GM19099 (cell line): Measurements from ENCODE around the gene FGL2.

Experiments
- POLR2A ChIP-seq: IDR thresholded peaks from 3 replicates; pipeline ENCODE4 v1.6.1; 2011; ENCODE audit warnings: low read depth; ENCODE audit not compliant: insufficient read length; ENCODE audit errors: extremely low read depth

FGL2 gene

DNA sequence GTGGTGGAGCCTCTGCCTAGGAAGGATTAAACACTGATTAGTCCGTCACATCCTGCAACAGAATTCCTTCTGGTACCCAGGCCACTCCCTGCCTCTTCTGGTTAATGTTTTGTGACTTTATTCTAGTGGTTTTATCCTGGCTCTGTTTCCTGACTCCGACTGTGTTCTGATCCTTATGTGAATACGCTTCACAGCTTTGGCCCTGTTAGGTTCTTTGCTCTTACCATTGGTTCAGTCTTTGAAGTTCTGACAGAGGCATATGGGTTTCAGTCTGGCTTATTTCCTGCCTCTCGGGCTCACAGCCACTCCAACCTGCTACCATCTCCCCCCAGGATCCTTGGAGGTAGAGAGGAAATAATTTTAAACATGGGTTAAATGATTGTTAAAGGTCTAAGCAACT is 23.2 kb upstream of the FGL2 start:
- no peak for TF ChIP-seq POLR2A

DNA sequence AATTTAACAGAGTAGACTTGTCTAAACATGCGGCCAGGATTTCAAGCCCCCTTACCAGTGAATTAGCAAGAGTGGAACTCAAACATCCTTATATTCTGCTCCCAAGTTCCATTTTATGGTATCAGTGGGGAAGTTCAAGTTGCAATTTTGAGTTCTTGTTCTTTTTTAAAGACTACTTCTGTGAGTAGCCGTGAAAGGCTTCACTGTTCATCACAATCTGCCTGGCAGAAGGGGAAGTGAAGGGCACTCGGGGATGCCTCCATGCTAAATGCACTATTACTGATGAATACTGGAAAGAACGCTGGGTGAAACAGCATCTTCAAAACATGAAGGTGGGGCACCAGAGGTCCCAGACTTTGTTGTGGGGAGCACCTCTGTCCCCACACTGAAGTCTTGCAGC is 22.4 kb upstream of the FGL2 start:
- TF ChIP-seq POLR2A, result no peak

DNA sequence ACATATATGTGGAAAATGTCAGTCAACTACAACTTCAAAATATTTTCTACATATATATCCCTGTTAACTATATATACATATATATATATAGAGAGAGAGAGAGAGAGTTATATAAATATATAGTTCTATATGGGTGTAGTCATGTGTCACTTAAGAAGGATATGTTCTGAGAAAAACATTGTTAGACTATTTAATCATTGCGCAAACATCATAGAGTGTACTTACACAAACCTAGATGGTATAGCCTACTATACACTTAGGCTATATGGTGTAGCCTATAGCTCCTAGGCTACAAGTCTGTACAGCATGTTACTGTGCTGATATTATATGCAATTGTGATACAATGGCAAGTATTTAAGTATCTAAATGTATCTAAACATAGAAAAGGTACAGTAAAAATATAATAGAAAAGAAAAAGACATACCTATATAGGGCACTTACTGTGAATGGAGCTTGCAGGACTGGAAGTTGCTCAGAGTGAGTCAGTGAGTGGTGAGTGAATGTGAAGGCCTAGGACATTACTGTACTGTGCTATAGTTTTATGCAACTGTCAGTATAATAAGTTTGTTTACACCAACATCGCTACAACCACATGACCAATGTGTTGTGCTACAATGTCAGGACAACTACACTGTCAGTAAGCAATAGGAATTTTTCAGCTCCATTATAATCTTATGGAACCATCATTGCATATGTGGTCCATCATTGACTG is 18.0 kb upstream of the FGL2 start:
- no peak for TF ChIP-seq POLR2A

DNA sequence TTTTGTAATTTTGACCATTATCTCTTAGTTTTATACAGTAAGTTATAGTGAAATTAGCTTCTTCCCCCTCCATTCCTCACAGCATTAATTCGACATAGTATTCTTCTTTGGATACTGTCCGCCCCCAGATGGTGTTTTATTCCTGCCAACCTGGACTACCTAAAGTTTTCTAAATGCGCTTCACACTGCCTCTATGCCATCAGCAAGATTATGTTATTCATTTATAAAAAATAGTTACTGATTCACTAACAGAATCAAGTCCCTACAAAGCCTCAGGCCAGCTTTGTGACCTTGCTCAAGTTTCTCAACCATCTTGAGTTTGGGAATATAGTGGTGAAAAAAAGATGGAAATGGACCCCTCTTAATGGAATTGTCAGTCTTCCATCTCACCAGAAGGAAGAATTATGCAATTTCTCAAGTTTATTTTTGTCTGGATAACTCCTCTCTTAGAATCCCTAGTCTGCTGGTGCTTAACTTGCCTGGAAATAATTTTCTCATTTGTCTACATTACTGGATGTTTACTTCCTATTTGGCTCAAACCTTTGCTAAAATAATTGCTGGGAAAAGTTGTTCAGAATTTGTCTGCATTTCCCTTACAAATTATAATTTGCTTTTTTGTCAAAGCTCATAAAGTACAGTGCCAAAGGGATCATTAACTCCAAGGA is 16.7 kb upstream of the FGL2 start:
- no peak for TF ChIP-seq POLR2A

DNA sequence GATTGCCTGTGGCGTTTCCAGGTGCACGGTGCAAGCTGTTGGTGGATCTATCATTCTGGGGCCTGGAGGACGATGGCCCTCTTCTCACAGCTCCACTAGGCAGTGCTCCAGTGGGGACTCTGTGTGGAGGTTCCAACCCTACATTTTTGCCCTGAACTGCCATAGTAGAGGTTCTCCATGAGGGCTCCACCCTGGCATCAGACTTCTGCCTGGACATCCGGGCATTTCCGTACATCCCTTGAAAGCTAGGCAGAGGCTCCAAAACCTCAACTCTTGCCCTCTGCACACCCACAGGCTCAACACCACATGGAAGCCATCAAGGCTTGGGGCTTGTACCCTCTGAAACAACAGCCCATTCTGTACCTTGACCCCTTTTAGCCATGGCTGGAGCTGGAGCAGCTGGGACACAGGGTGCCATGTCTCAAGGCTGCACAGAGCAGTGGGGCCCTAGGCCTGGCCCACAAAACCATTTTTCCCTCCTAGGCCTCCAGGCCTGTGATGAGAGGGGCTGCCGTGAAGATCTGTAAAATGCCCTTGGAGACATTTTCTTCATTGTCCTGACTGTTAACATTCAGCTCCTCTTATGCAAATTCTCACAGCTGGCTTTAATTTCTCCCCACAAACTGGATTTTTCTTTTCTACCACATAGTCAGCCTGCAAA is 10.0 kb upstream of the FGL2 start:
- TF ChIP-seq POLR2A, result no peak

- TF ChIP-seq POLR2A, result no peak
These were observed 8.8 kb upstream of the FGL2 start for GRCh38 chr7:77208416-77208815.

DNA sequence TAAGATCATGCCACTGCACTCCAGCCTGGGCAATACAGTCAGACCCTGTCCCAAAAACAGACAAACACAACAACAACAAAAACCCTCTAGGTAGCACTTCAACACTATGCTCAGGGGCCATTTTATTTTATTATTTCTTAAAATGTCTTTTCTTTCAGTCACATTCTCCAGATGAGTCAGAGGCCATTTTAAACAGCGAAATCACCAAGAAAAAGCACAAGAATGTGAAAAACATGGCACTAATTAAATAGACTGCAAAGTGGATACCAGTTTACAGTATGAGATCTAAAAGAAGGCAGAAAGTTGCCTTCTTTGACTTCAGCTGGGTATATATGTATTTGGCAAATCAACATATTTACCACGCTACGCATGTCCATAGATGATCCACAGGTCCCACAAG is 6.1 kb upstream of the FGL2 start:
- TF ChIP-seq POLR2A, result no peak

DNA sequence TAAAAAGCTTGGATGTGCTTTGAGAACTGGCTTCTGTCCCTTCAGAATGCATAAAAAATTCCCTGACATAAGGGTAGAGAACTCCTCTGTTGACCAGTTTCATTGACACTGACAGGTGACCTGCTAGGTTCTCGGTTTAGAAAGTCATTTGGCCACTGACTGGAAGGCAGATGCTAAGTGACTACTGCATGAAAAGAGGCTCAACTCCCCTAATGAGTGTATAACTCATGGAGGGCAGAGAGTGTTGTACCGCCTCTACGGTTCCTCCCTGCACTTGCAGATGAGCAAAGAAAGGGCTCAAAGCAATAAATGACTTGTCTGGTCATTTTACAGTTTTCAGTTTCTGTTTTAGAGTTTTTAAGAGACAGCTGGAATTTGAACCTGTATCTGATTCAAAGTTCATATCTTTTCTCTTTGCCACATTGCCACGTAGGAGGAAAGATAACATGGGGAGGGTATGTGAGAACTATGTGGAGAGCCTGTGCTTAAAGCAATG is 2.9 kb upstream of the FGL2 start:
- peak; percentile 46 for TF ChIP-seq POLR2A

DNA sequence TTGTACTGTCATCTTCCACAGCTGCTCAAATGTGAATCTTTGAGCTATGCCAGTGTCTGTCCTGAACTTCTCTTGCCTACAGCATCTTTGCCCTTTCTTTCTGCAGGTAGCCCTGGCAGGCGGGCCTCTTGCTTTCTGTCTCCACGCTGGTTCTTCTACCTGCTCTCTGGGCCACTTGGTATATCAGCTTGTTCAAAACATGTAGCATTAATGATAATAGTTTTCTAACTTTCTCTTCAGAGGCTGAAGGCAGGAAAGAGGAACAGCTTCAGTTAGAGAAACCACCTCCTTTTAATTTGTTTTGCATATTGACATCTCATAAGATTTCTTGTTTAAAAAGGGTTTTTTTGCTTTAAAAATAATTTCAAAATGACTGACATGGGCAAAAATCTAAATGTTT is 923 bp upstream of the FGL2 start:
- TF ChIP-seq POLR2A, result peak; percentile 55

DNA sequence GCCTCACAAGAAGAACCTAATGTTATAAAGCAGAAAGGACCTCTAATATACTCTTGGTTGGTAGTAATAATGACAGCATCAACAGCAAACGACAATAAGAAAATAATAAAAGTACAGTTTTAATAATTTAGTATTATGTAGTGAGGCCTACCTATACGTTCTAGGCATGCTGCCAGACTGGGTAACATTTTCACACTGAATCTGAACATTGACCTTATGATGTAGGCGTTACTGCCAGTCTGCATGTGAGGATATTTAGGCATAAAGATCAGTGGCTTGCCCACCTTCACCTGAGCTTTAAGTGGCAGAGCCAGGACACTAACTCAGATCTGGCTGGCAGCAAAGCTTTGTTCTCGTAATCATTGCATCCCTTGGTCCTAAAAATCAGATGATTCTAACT is 2.5 kb downstream of the FGL2 start:
- TF ChIP-seq POLR2A, result no peak

DNA sequence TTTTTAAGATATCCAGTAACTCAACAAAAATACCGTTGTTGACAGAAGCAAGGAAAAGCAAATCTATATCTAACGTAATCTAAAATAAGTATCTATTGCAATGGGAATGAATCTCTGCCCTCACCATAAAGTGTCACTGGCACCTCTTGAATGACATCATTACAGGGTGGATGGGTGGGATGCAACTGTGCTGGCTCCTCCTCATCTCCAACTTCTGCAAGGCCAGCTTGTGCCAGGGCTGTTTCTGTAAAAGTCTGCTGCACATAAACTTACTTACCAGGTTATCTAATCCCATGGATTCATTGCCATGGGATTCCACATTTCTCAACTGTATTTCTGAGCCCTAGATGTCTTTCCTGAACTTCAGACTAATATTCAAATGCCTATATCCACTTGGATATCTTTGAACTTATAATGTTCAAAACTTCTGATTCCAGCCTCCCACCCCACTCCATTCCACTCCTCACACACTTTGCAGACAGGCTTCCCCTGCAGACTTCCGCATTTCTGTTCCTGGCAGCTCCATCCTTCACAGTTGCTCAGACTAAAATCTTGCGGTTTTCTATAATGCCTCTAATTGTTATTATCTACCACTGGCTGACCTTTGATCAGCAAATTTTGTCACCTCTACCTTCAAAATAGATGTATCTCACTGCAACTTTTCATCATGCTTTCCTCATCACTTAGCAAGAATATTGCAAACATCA is 10.7 kb downstream of the FGL2 start:
- no peak for TF ChIP-seq POLR2A

DNA sequence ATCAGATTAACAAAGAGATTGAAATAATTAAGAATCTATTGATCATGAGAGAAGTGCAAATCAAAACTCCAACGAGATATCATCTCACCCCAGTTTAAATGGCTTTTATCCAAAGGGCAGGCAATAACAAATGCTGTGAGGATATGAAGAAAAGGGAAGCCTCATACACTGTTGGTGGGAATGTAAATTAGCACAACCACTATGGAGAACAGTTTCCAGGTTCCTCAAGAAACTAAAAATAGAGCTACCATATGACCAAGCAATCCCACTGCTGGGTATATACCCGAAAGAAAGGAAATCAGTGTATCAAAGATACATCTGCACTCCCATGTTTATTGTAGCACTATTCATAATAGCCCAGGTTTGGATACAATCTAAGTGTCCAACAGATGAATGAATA is 13.8 kb downstream of the FGL2 start:
- TF ChIP-seq POLR2A, result no peak

- no peak for TF ChIP-seq POLR2A
These were observed 14.6 kb downstream of the FGL2 start for GRCh38 chr7:77184990-77185389.

DNA sequence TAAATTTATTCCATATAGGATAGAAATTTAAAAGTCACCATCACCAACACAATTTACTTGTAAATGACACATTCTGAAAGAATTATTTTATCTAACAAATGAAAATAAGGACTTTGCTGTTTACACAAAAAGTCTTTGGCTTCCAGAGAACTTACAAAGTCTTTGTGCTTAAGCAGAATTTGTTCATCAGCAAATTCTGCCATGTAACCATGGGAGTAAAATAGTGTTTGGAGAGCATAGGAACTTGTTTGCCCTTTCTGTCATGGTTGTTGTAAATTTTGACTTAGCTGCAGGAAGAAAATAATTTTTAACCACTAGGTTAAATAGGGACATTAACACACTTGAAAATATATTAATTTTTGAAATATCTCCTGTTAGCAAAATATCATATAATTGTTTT is 15.2 kb downstream of the FGL2 start:
- TF ChIP-seq POLR2A, result no peak

- no peak for TF ChIP-seq POLR2A
These were observed 17.4 kb downstream of the FGL2 start for GRCh38 chr7:77182261-77182660.
